H1 (cell line): ENCODE data around the gene ZNF776. TPM values are rescaled to one million over a fixed set of nuclear protein-coding genes. Genes with fewer than 3 reads are reported as not detected.

Experiments used
- ATF3 ChIP-seq: IDR thresholded peaks from 2 replicates; pipeline ENCODE4 v1.6.1; 2011; ENCODE audit warnings: low read depth, mild to moderate bottlenecking, low read length; ENCODE audit not compliant: insufficient read depth
- CHD7 ChIP-seq: fragments of 300-600 bp; sonication (generic); IDR thresholded peaks from 2 replicates; pipeline ENCODE4 v1.7.1; 2012; ENCODE audit warnings: low read length, moderate library complexity, mild to moderate bottlenecking, inconsistent platforms; ENCODE audit not compliant: insufficient replicate concordance
- KDM4A ChIP-seq: IDR thresholded peaks from one replicate; pipeline ENCODE4 v1.7.1; 2012; ENCODE audit warnings: low read depth, mild to moderate bottlenecking, moderate library complexity, low read length, inconsistent platforms; ENCODE audit not compliant: severe bottlenecking
- NRF1 ChIP-seq: IDR thresholded peaks from 2 replicates; pipeline ENCODE4 v1.6.1; 2011; ENCODE audit warnings: mild to moderate bottlenecking, low read depth, low read length, improper control_type of control experiment
- SAP30 ChIP-seq: fragments of 300-600 bp; sonication (generic); IDR thresholded peaks from 2 replicates; pipeline ENCODE4 v1.7.1; 2012; ENCODE audit warnings: low read length, moderate library complexity, mild to moderate bottlenecking, inconsistent platforms; ENCODE audit not compliant: insufficient read depth, insufficient replicate concordance
- ZNF274 ChIP-seq: IDR thresholded peaks from 2 replicates; pipeline ENCODE4 v1.7.0; 2012; ENCODE audit warnings: low read length, borderline replicate concordance; ENCODE audit errors: extremely low read depth
- polyA plus RNA-seq, 7 experiments: library from polyadenylated mRNA; depleted of rRNA in 3 of 7; stranded (reverse) in 5 of 7; unstranded in 2 of 7; fragments of >200 nt in 5 of 7; fragments of 200-250 nt in 2 of 7; gene quantifications; 1 replicate in 5 of 7; 2 replicates in 1 of 7; 4 replicates in 1 of 7; pipeline versions ENCODE4 v1.2.1 to v1.2.3, GENCODE V29; 2011 to 2013; ENCODE audit warnings: missing spikeins in 2 of 7, mixed read lengths in 2 of 7
- total RNA-seq: library from RNA; stranded (reverse); fragmentation: NEBNext Ultra II Directional; extraction: Animal tissue kit (Norgen Biotek cat#: 25700); gene quantifications from 2 replicates; pipeline ENCODE4 v1.2.1, GENCODE V29; 2021

The ZNF776 gene
- total and polyA plus RNA-seq, 2 of the 8 experiments (the other 6 are each of a cell fraction or from before 2014, with no cell fraction given) = 7.8 to 20.5 TPM

GRCh38 chr19:57708641-57709361, 37.8 kb upstream of the ZNF776 start, which contains the start of gene ZNF154 (continued):
- TF ChIP-seq CHD7 (no peak), NRF1 (no peak), ATF3 (no peak), KDM4A (peak; percentile 73), SAP30 (peak; percentile 59), ZNF274 (no peak)
